Breast epithelium (tissue), 4 donors: ENCODE data around the gene DGCR8. TPM values are rescaled to one million over a fixed set of nuclear protein-coding genes. Genes with fewer than 3 reads are reported as not detected.

Experiments used
- DNase-seq, 2 donors: peaks; one replicate each; pipeline ENCODE4 v3.0.0-alpha.2; 2019; ENCODE audit warnings: low spot score in 2 of 2
- H3K27ac ChIP-seq, 2 donors: fragments of 200-600 bp; sonication (generic) in 1 of 2; one replicate each; pipeline ENCODE4 v1.5.1; 2016 to 2019; ENCODE audit warnings: mild to moderate bottlenecking in 1 of 2
- H3K27me3 ChIP-seq, 2 donors: fragments of 200-600 bp; sonication (generic) in 1 of 2; one replicate each; pipeline versions ENCODE4 v1.5.1 to v1.6.0; 2017 to 2019; ENCODE audit warnings: control low read depth in 1 of 2, mild to moderate bottlenecking in 1 of 2
- H3K36me3 ChIP-seq: fragments of 200-600 bp; one replicate; pipeline ENCODE4 v1.5.1; 2019
- H3K4me1 ChIP-seq, 2 donors: fragments of 200-600 bp; sonication (generic); one replicate each; pipeline ENCODE4 v1.5.1; 2016 to 2019; ENCODE audit warnings: control low read depth in 1 of 2
- H3K4me3 ChIP-seq, 3 donors: fragments of 200-600 bp; sonication (generic); 1 replicate in 2 of 3; 2 replicates in 1 of 3; pipeline ENCODE4 v1.5.1; 2016 to 2019; ENCODE audit warnings: mild to moderate bottlenecking in 3 of 3, moderate library complexity in 2 of 3
- H3K9me3 ChIP-seq, 2 donors: fragments of 200-600 bp; sonication (generic) in 1 of 2; one replicate each; pipeline ENCODE4 v1.5.1; 2016 to 2019; ENCODE audit warnings: control low read depth in 1 of 2
- POLR2A ChIP-seq: fragments of 450-650 bp; IDR thresholded peaks from one replicate; pipeline ENCODE4 v1.6.1; 2016; ENCODE audit warnings: antibody characterized with exemption, mild to moderate bottlenecking, moderate library complexity
- POLR2AphosphoS5 ChIP-seq, 3 donors: sonication (generic); formaldehyde crosslinking; IDR thresholded peaks; one replicate each; pipeline ENCODE4 v1.6.1; 2017; ENCODE audit warnings: antibody characterized with exemption in 3 of 3
- intact Hi-C: fragments of 100-400 bp; cut with DNase I; formaldehyde crosslinking; loops from one replicate; pipeline ENCODE4 v1.15.1; 2023; ENCODE audit warnings: low total_unique reads
- total RNA-seq, 3 donors: library from RNA; depleted of rRNA; stranded (reverse); fragments of >200 nt; gene quantifications; one replicate each; pipeline ENCODE4 v1.1.0, GENCODE V29; 2016
- TF ChIP-seq, protein P1 (sequence below), 3 donors: fragments of 450-650 bp; IDR thresholded peaks; one replicate each; pipeline ENCODE4 v1.5.1; 2016 to 2017; ENCODE audit warnings: antibody characterized with exemption in 3 of 3, mild to moderate bottlenecking in 3 of 3, moderate library complexity in 3 of 3

DGCR8 gene
- total RNA-seq, 3 donors from 2014 or later: 18.4 to 34.7 (median 29.0) TPM

- Histone ChIP-seq H3K27me3 (no peaks in the 10 kb centered on the region), H3K36me3 (no peaks in the 10 kb centered on the region), H3K4me1 (no peaks in the 10 kb centered on the region), H3K9me3 (no peaks in the 10 kb centered on the region), H3K4me3 (no peak overlapping the region), H3K27ac (no peak overlapping the region)
- intact Hi-C loops: no loop called here
- no peak for DNase-seq
- TF ChIP-seq, protein P1, sequence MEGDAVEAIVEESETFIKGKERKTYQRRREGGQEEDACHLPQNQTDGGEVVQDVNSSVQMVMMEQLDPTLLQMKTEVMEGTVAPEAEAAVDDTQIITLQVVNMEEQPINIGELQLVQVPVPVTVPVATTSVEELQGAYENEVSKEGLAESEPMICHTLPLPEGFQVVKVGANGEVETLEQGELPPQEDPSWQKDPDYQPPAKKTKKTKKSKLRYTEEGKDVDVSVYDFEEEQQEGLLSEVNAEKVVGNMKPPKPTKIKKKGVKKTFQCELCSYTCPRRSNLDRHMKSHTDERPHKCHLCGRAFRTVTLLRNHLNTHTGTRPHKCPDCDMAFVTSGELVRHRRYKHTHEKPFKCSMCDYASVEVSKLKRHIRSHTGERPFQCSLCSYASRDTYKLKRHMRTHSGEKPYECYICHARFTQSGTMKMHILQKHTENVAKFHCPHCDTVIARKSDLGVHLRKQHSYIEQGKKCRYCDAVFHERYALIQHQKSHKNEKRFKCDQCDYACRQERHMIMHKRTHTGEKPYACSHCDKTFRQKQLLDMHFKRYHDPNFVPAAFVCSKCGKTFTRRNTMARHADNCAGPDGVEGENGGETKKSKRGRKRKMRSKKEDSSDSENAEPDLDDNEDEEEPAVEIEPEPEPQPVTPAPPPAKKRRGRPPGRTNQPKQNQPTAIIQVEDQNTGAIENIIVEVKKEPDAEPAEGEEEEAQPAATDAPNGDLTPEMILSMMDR (IDR thresholded peaks at IDR 0.05): no peak
- no peak for TF ChIP-seq POLR2A
- no peak for TF ChIP-seq POLR2AphosphoS5 (IDR thresholded peaks at IDR 0.05)
These were observed 22.3 kb downstream of the DGCR8 start for GRCh38 chr22:20102203-20102780.

- DNase-seq: no peak
- no peak overlapping the region for H3K4me3 ChIP-seq
- no peaks in the 10 kb centered on the region for H3K27me3 ChIP-seq
- TF ChIP-seq POLR2AphosphoS5 (IDR thresholded peaks at IDR 0.05): no peak
- TF ChIP-seq POLR2A: no peak
- TF ChIP-seq, protein P1 (IDR thresholded peaks at IDR 0.05): no peak
- H3K36me3 ChIP-seq: peaks cover 12% of the 10 kb centered on the region
- no peak overlapping the region for H3K27ac ChIP-seq
- no peaks in the 10 kb centered on the region for H3K4me1 ChIP-seq
- H3K9me3 ChIP-seq: no peaks in the 10 kb centered on the region
- intact Hi-C loops: no loop called here
These were observed 25.6 kb downstream of the DGCR8 start for GRCh38 chr22:20105456-20106204.

GRCh38 chr22:20106205-20106848 is 26.3 kb downstream of the DGCR8 start:
- DNase-seq: no peak
- no peaks in the 10 kb centered on the region for H3K9me3 ChIP-seq
- TF ChIP-seq, protein P1 (IDR thresholded peaks at IDR 0.05): no peak
- TF ChIP-seq POLR2A (no peak), POLR2AphosphoS5 (IDR thresholded peaks at IDR 0.05) (no peak)
- intact Hi-C loops: no loop called here
- no peak overlapping the region for H3K27ac ChIP-seq
- H3K4me3 ChIP-seq: no peak overlapping the region
- no peaks in the 10 kb centered on the region for H3K4me1 ChIP-seq
- H3K27me3 ChIP-seq: no peaks in the 10 kb centered on the region
- H3K36me3 ChIP-seq: peaks cover 12% of the 10 kb centered on the region

GRCh38 chr22:20106849-20107237 is 26.8 kb downstream of the DGCR8 start:
- intact Hi-C loops: no loop called here
- Histone ChIP-seq H3K36me3 (peaks cover 12% of the 10 kb centered on the region), H3K27ac (no peak overlapping the region)

More at GRCh38 chr22:20106849-20107237, 26.8 kb downstream of the DGCR8 start:
- no peaks in the 10 kb centered on the region for H3K27me3 ChIP-seq
- no peak for DNase-seq
- no peak overlapping the region for H3K4me3 ChIP-seq
- no peaks in the 10 kb centered on the region for H3K4me1 ChIP-seq
- TF ChIP-seq, protein P1 (IDR thresholded peaks at IDR 0.05): no peak
- no peaks in the 10 kb centered on the region for H3K9me3 ChIP-seq
